ENCODE data around the gene COQ10A.

COQ10A gene

GRCh38 chr12:56236091-56236490 lies 30.7 kb upstream of the COQ10A start:
- no peak for TF ChIP-seq Cebpa-rat (IDR thresholded peaks at IDR 0.05)
- H4K20me1 ChIP-seq: peaks cover 0 to 41% (median 0%) of the 10 kb centered on the region in 11 experiments; a peak in 5 of 22 replicates

DNA sequence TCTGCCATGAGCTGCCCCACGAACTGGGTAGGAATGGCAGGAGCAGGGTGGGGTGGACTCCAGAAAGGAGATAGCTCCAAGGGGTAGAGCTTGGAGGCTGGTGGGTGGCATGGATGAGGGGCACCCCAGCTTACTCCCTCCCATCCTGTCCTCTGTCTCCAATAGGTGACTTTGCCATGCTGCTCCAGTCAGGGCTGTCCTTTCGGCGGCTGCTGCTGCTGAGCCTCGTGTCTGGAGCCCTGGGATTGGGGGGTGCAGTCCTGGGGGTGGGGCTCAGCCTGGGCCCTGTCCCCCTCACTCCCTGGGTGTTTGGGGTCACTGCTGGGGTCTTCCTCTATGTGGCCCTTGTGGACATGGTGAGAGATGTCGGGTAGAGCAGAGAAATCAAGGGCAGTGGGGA lies 29.8 kb upstream of the COQ10A start:
- peaks cover 0 to 2% (median 0%) of the 10 kb centered on the region in 10 experiments; a peak in 1 of 20 replicates for H3K4me1 ChIP-seq
- H3K4me3 ChIP-seq: no peak overlapping the region
- H3K36me3 ChIP-seq: peaks cover 37 to 58% (median 53%) of the 10 kb centered on the region in 11 experiments
- no peak overlapping the region for H3K9ac ChIP-seq
- no peak for TF ChIP-seq Cebpa-rat (IDR thresholded peaks at IDR 0.05)
- H3K9me3 ChIP-seq (replicated peaks in 1 of 11): no peaks in the 10 kb centered on the region
- H3K27ac ChIP-seq: no peak overlapping the region
- H3K27me3 ChIP-seq: no peaks in the 10 kb centered on the region
- peaks cover 0 to 50% (median 5%) of the 10 kb centered on the region in 11 experiments; a peak in 9 of 22 replicates for H4K20me1 ChIP-seq
- no peak overlapping the region for H3K4me2 ChIP-seq

More at GRCh38 chr12:56236091-56236490, 30.7 kb upstream of the COQ10A start:
- Histone ChIP-seq H3K4me3 (no peak overlapping the region), H3K4me2 (no peak overlapping the region), H3K4me1 (peaks cover 0 to 11% (median 4%) of the 10 kb centered on the region in 10 experiments; a peak in 10 of 20 replicates), H3K27ac (no peak overlapping the region), H3K36me3 (peaks cover 30 to 49% (median 44%) of the 10 kb centered on the region in 11 experiments), H3K27me3 (no peaks in the 10 kb centered on the region), H3K9me3 (replicated peaks in 1 of 11) (no peaks in the 10 kb centered on the region), H3K9ac (no peak overlapping the region)

DNA sequence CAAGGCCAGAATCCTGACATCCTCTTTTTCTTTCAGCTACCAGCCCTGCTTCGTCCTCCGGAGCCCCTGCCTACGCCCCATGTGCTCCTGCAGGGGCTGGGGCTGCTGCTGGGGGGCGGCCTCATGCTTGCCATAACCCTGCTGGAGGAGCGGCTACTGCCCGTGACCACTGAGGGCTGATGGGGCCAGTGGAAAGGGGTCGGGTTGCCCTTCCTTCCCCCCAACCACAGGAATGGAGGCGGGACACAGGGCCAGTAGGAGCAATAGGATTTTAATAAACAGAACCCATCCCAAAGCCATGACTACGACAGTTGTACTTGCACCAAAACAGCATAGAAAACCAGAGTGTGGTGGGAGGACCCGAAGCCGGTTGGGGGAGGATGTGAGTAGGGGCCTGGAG lies 29.2 kb upstream of the COQ10A start:
- TF ChIP-seq Cebpa-rat (IDR thresholded peaks at IDR 0.05): no peak
- H3K4me1 ChIP-seq: no peaks in the 10 kb centered on the region
- H3K27me3 ChIP-seq: no peaks in the 10 kb centered on the region
- no peaks in the 10 kb centered on the region for H3K9me3 ChIP-seq (replicated peaks in 1 of 11)
- H3K9ac ChIP-seq: no peak overlapping the region
- peaks cover 0 to 55% (median 9%) of the 10 kb centered on the region in 11 experiments; a peak in 10 of 22 replicates for H4K20me1 ChIP-seq
- H3K36me3 ChIP-seq: peaks cover 43 to 64% (median 58%) of the 10 kb centered on the region in 11 experiments
- H3K4me2 ChIP-seq: no peak overlapping the region
- H3K4me3 ChIP-seq: no peak overlapping the region
- H3K27ac ChIP-seq: no peak overlapping the region

DNA sequence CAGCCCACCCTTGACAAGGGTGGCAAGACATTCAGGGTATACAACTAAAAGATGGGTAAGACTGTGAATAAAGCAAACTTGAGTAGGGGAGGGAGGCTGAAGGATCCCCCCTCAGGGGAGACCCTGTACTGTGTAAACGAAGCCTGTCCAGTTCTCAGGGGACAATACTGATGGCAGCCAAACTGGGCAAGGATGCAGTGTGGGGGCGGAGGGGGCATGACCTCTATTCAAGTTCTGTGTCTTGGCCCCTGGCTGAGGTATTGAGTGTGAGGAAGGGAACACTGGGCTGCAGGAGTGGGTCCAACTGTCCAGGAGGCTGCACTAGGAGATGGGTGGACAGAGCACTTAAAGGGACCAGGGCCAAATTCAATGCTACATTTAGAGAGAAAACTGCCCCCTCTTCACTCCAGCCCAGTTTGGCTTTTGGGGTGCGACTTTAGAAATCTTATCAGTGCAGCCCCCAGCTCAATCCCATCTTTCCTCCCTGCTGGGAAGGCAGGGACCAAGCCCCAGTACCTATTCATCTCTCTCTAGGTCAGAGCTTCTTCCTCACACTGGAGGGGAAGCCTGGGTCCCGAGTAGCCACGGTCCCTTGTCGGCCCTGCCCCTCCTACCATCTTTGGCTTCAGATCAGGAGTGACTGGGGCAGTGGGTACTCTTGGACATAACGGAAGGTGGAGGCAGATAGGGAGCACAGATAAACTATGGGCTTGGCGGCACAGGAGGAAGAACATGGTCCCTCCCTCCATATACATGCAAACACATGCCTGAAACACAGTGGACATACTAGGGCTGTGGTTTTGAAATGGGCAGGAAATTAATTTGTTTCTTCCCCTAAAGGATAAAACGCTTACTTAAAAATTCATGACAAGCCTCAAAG lies 25.1 kb upstream of the COQ10A start:
- no peaks in the 10 kb centered on the region for H3K27me3 ChIP-seq
- H4K20me1 ChIP-seq: peaks cover 0 to 76% (median 19%) of the 10 kb centered on the region in 11 experiments; a peak in 13 of 22 replicates
- H3K27ac ChIP-seq: no peak overlapping the region
- H3K9me3 ChIP-seq (replicated peaks in 1 of 11): no peaks in the 10 kb centered on the region
- H3K36me3 ChIP-seq: peaks cover 80 to 97% (median 90%) of the 10 kb centered on the region in 11 experiments
- H3K4me2 ChIP-seq: no peak overlapping the region
- no peak overlapping the region for H3K4me3 ChIP-seq
- H3K9ac ChIP-seq: no peak overlapping the region
- no peaks in the 10 kb centered on the region for H3K4me1 ChIP-seq
- TF ChIP-seq Cebpa-rat (IDR thresholded peaks at IDR 0.05): no peak

GRCh38 chr12:56242986-56243385 lies 23.8 kb upstream of the COQ10A start:
- no peaks in the 10 kb centered on the region for H3K27me3 ChIP-seq
- H3K9me3 ChIP-seq (replicated peaks in 1 of 11): no peaks in the 10 kb centered on the region
- no peak overlapping the region for H3K4me3 ChIP-seq
- H3K27ac ChIP-seq: no peak overlapping the region
- no peak for TF ChIP-seq Cebpa-rat (IDR thresholded peaks at IDR 0.05)
- H3K4me1 ChIP-seq: no peaks in the 10 kb centered on the region
- peak overlapping the region in 1 of 11 experiments; percentile 11; a peak in 2 of 22 replicates for H3K9ac ChIP-seq
- H3K36me3 ChIP-seq: peaks cover 84 to 96% (median 91%) of the 10 kb centered on the region in 11 experiments
- peaks cover 0 to 72% (median 19%) of the 10 kb centered on the region in 11 experiments; a peak in 13 of 22 replicates for H4K20me1 ChIP-seq
- no peak overlapping the region for H3K4me2 ChIP-seq

DNA sequence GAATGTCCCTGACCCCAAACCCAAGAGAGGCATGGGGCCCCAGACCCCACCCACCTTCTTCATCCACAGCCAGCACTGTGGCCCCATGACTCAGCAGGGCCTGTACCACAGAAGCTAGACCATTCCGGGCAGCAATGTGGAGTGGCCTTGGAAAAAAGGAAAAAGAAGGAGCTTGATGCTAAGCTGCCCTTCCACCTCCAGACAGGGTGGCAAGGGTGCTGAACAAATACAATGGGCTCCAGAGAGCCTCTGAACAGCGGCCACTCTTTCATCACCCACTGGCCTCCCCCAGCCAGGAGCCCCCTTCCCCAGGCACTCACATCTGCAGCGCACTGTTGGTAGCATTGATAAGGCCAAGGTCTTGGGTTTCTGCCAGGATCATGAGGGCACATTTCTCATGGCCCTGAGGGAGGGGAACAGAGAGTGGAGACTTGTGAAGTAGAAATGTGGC lies 23.0 kb upstream of the COQ10A start:
- no peak overlapping the region for H3K4me2 ChIP-seq
- H3K36me3 ChIP-seq: peaks cover 92 to 99% (median 97%) of the 10 kb centered on the region in 11 experiments
- no peaks in the 10 kb centered on the region for H3K9me3 ChIP-seq (replicated peaks in 1 of 11)
- TF ChIP-seq Cebpa-rat (IDR thresholded peaks at IDR 0.05): no peak
- H3K27me3 ChIP-seq: no peaks in the 10 kb centered on the region
- H3K4me3 ChIP-seq: no peak overlapping the region
- H3K4me1 ChIP-seq: no peaks in the 10 kb centered on the region
- 0 out of 22 replicates have a peak overlapping the region, but pooled peaks of 1 of the 11 experiments have one; percentile 11 for H3K9ac ChIP-seq
- peaks cover 0 to 78% (median 20%) of the 10 kb centered on the region in 11 experiments; a peak in 13 of 22 replicates for H4K20me1 ChIP-seq
- no peak overlapping the region for H3K27ac ChIP-seq

- no peak for TF ChIP-seq Cebpa-rat (IDR thresholded peaks at IDR 0.05)
- no peak overlapping the region for H3K4me2 ChIP-seq
- no peaks in the 10 kb centered on the region for H3K27me3 ChIP-seq
- H3K9ac ChIP-seq: no peak overlapping the region
- no peak overlapping the region for H3K27ac ChIP-seq
- no peak overlapping the region for H3K4me3 ChIP-seq
- H3K9me3 ChIP-seq (replicated peaks in 1 of 11): no peaks in the 10 kb centered on the region
- H3K36me3 ChIP-seq: peaks cover 96 to 99% (median 98%) of the 10 kb centered on the region in 11 experiments
- no peaks in the 10 kb centered on the region for H3K4me1 ChIP-seq
- peaks cover 0 to 73% (median 20%) of the 10 kb centered on the region in 11 experiments; a peak in 14 of 22 replicates for H4K20me1 ChIP-seq
Measured at GRCh38 chr12:56244494-56244893, 22.2 kb upstream of the COQ10A start.

GRCh38 chr12:56247923-56248322 lies 18.8 kb upstream of the COQ10A start:
- Histone ChIP-seq H4K20me1 (peaks cover 0 to 51% (median 21%) of the 10 kb centered on the region in 11 experiments; a peak in 14 of 22 replicates), H3K36me3 (peaks cover 97 to 100% (median 99%) of the 10 kb centered on the region in 11 experiments), H3K9me3 (replicated peaks in 1 of 11) (no peaks in the 10 kb centered on the region), H3K4me2 (no peak overlapping the region), H3K4me3 (no peak overlapping the region), H3K9ac (no peak overlapping the region), H3K4me1 (no peaks in the 10 kb centered on the region), H3K27ac (no peak overlapping the region), H3K27me3 (no peaks in the 10 kb centered on the region)
- TF ChIP-seq Cebpa-rat (IDR thresholded peaks at IDR 0.05): no peak

- Histone ChIP-seq H4K20me1 (peaks cover 0 to 51% (median 17%) of the 10 kb centered on the region in 11 experiments; a peak in 13 of 22 replicates), H3K36me3 (peaks cover 97 to 100% (median 99%) of the 10 kb centered on the region in 11 experiments), H3K9me3 (replicated peaks in 1 of 11) (no peaks in the 10 kb centered on the region), H3K4me2 (no peak overlapping the region), H3K4me3 (no peak overlapping the region), H3K9ac (no peak overlapping the region; a peak in 2 of 22 replicates), H3K4me1 (no peaks in the 10 kb centered on the region), H3K27me3 (no peaks in the 10 kb centered on the region), H3K27ac (no peak overlapping the region)
- TF ChIP-seq Cebpa-rat (IDR thresholded peaks at IDR 0.05): no peak
Measured at GRCh38 chr12:56248711-56249110, 18.0 kb upstream of the COQ10A start.

Measured in BLaER1 treated with 17β-estradiol and CSF1 and Interleukin-3, amounts not matched to agents 10 nM and 100 nM (cell line).